Retinal pigment epithelial cell (primary cell): Measurements from ENCODE around the gene WLS.
"Not testable (repeated sequence)": the region's sequence is repeated elsewhere in the genome, so short reads cannot be mapped to it uniquely, and the experiment has no call there.

Experiments
- DNase-seq: peaks from one replicate; pipeline ENCODE4 v3.0.0-alpha.2; 2010; ENCODE audit warnings: low read depth
- H3K4me3 ChIP-seq: 2 replicates; pipeline ENCODE4 v1.5.1; 2011; ENCODE audit warnings: mild to moderate bottlenecking, low read length, control low read depth, moderate library complexity
- CTCF ChIP-seq: conservative IDR thresholded peaks from 2 replicates; pipeline ENCODE4 v1.5.1; 2011; ENCODE audit warnings: low read depth, low read length, control low read depth, inconsistent platforms

Gene WLS

GRCh38 chr1:68165665-68166064, 66.7 kb downstream of the WLS start:
- TF ChIP-seq CTCF: no peak

GRCh38 chr1:68164918-68165317, 67.4 kb downstream of the WLS start:
- DNase-seq: no peak
- no peak overlapping the region for H3K4me3 ChIP-seq
- TF ChIP-seq CTCF: no peak

More at GRCh38 chr1:68165665-68166064, 66.7 kb downstream of the WLS start:
- no peak overlapping the region for H3K4me3 ChIP-seq
- DNase-seq: no peak

GRCh38 chr1:68163220-68163619, 69.1 kb downstream of the WLS start:
- no peak for DNase-seq
- TF ChIP-seq CTCF: no peak
- H3K4me3 ChIP-seq: no peak overlapping the region

GRCh38 chr1:68162761-68163160, 69.6 kb downstream of the WLS start:
- no peak for DNase-seq
- H3K4me3 ChIP-seq: no peak overlapping the region
- TF ChIP-seq CTCF: peak; percentile 23

- not testable (repeated sequence) for DNase-seq, H3K4me3 ChIP-seq
These were observed 70.7 kb downstream of the WLS start for GRCh38 chr1:68161672-68162071.

- DNase-seq: not testable (repeated sequence)
These were observed 71.4 kb downstream of the WLS start for GRCh38 chr1:68160935-68161334.

GRCh38 chr1:68160021-68160420, 72.3 kb downstream of the WLS start:
- H3K4me3 ChIP-seq: no peak overlapping the region
- no peak for DNase-seq
- no peak for TF ChIP-seq CTCF

More at GRCh38 chr1:68160935-68161334, 71.4 kb downstream of the WLS start:
- not testable (repeated sequence) for H3K4me3 ChIP-seq

- no peak for DNase-seq
- no peak for TF ChIP-seq CTCF
- no peak overlapping the region for H3K4me3 ChIP-seq
These were observed 73.5 kb downstream of the WLS start for GRCh38 chr1:68158837-68159236.
